Activated CD8-positive, alpha-beta memory T cell treated with anti-CD3 and anti-CD28 coated beads, Interleukin-2, amount 10 ng/mL, durations not matched to agents 7 days and 5 days (primary cell): Measurements from ENCODE around the gene CGRRF1. TPM values are rescaled to one million over a fixed set of nuclear protein-coding genes. Genes with fewer than 3 reads are reported as not detected.

Experiments used
- ATAC-seq: fragments of 150-1000 bp; cut with Tn5 transposase; one replicate; pipeline ENCODE4 v1.10.0; 2021; ENCODE audit warnings: moderate library complexity
- CTCF ChIA-PET: fragments of 350-600 bp; sonication (Branson Sonifier 250); formaldehyde crosslinking; loops from one replicate; lab custom pipeline; 2021; ENCODE audit warnings: antibody characterized with exemption; lab: Charles Lee
- DNase-seq: peaks from one replicate; pipeline ENCODE4 v3.0.0-alpha.2; 2020
- H3K27ac Mint-ChIP-seq: one replicate; pipeline ENCODE4 v1.8.0; 2021; ENCODE audit warnings: mild to moderate bottlenecking, mixed read lengths
- H3K27me3 Mint-ChIP-seq: one replicate; pipeline ENCODE4 v1.8.0; 2021; ENCODE audit warnings: mixed read lengths
- H3K36me3 Mint-ChIP-seq: one replicate; pipeline ENCODE4 v1.8.0; 2021; ENCODE audit warnings: mild to moderate bottlenecking, mixed read lengths
- H3K4me1 Mint-ChIP-seq: one replicate; pipeline ENCODE4 v1.8.0; 2021; ENCODE audit warnings: mixed read lengths
- H3K4me3 Mint-ChIP-seq: one replicate; pipeline ENCODE4 v1.8.0; 2021; ENCODE audit warnings: mild to moderate bottlenecking, moderate library complexity, mixed read lengths
- H3K9me3 Mint-ChIP-seq: one replicate; pipeline ENCODE4 v1.8.0; 2022; ENCODE audit warnings: low read depth, mixed read lengths
- total RNA-seq, 2 experiments: library from RNA; stranded (reverse); gene quantifications; one replicate each; pipeline ENCODE4 v1.2.3, GENCODE V29; 2021

CGRRF1 gene
- total RNA-seq, 2 experiments from 2014 or later = 10.0 to 10.7 TPM

- H3K27ac Mint-ChIP-seq = no peak overlapping the region
- H3K27me3 Mint-ChIP-seq = no peaks in the 10 kb centered on the region
- H3K4me1 Mint-ChIP-seq = no peaks in the 10 kb centered on the region
- H3K36me3 Mint-ChIP-seq = peaks cover 4% of the 10 kb centered on the region
- DNase-seq (no peak), ATAC-seq (no peak)
- CTCF ChIA-PET = interaction anchor here (1.1 kb wide), 1 partner anchor 10 kb away, joined by 3 read pairs; no protein-coding TSS in a partner anchor
- H3K9me3 Mint-ChIP-seq = no peaks in the 10 kb centered on the region
- no peak overlapping the region for H3K4me3 Mint-ChIP-seq
Measured at GRCh38 chr14:54535126-54535525, 25.4 kb downstream of the CGRRF1 start.

GRCh38 chr14:54535646-54536045 lies 25.9 kb downstream of the CGRRF1 start:
- Mint-ChIP-seq H3K27me3 (no peaks in the 10 kb centered on the region), H3K4me3 (no peak overlapping the region), H3K36me3 (peaks cover 4% of the 10 kb centered on the region), H3K27ac (no peak overlapping the region), H3K4me1 (no peaks in the 10 kb centered on the region), H3K9me3 (no peaks in the 10 kb centered on the region)
- DNase-seq = no peak
- ATAC-seq = no peak
- CTCF ChIA-PET = no interaction called here

- no peak for ATAC-seq
- Mint-ChIP-seq H3K27ac (no peak overlapping the region), H3K27me3 (no peaks in the 10 kb centered on the region), H3K36me3 (peaks cover 4% of the 10 kb centered on the region), H3K9me3 (no peaks in the 10 kb centered on the region), H3K4me3 (no peak overlapping the region), H3K4me1 (no peaks in the 10 kb centered on the region)
- CTCF ChIA-PET = no interaction called here
- DNase-seq = no peak
Measured at GRCh38 chr14:54537651-54538050, 27.9 kb downstream of the CGRRF1 start.

- H3K4me3 Mint-ChIP-seq = no peak overlapping the region
- H3K9me3 Mint-ChIP-seq = no peaks in the 10 kb centered on the region
- DNase-seq (no peak), ATAC-seq (no peak)
- H3K4me1 Mint-ChIP-seq = no peaks in the 10 kb centered on the region
- CTCF ChIA-PET = interaction anchor here (0.9 kb wide), 1 partner anchor 275 kb away, joined by 3 read pairs; no protein-coding TSS in a partner anchor
- H3K27ac Mint-ChIP-seq = no peak overlapping the region
- no peaks in the 10 kb centered on the region for H3K27me3 Mint-ChIP-seq
- H3K36me3 Mint-ChIP-seq = peaks cover 4% of the 10 kb centered on the region
Measured at GRCh38 chr14:54538055-54538454, 28.3 kb downstream of the CGRRF1 start.

- CTCF ChIA-PET = interaction anchor here (2.2 kb wide), 1 partner anchor 226 kb away, joined by 9 read pairs; no protein-coding TSS in a partner anchor
- no peak overlapping the region for H3K4me3 Mint-ChIP-seq
- ATAC-seq = no peak
- no peaks in the 10 kb centered on the region for H3K4me1 Mint-ChIP-seq
- no peaks in the 10 kb centered on the region for H3K36me3 Mint-ChIP-seq
- DNase-seq = no peak
- peaks cover 14% of the 10 kb centered on the region for H3K27me3 Mint-ChIP-seq
- no peak overlapping the region for H3K27ac Mint-ChIP-seq
- no peaks in the 10 kb centered on the region for H3K9me3 Mint-ChIP-seq
Measured at GRCh38 chr14:54547583-54547982, 37.9 kb downstream of the CGRRF1 start.

- peaks cover 14% of the 10 kb centered on the region for H3K27me3 Mint-ChIP-seq
- no peak overlapping the region for H3K27ac Mint-ChIP-seq
- H3K4me3 Mint-ChIP-seq = no peak overlapping the region
- DNase-seq (no peak), ATAC-seq (no peak)
- H3K36me3 Mint-ChIP-seq = no peaks in the 10 kb centered on the region
- CTCF ChIA-PET = interaction anchor here (0.7 to 2.2 kb wide), 3 partner anchors 175 to 388 kb away, joined by 3 to 9 read pairs (median 3); no protein-coding TSS in a partner anchor
- H3K4me1 Mint-ChIP-seq = no peaks in the 10 kb centered on the region
- no peaks in the 10 kb centered on the region for H3K9me3 Mint-ChIP-seq
Measured at GRCh38 chr14:54548491-54548890, 38.8 kb downstream of the CGRRF1 start.

GRCh38 chr14:54549862-54550261 lies 40.2 kb downstream of the CGRRF1 start:
- Mint-ChIP-seq H3K27ac (no peak overlapping the region), H3K27me3 (peaks cover 17% of the 10 kb centered on the region), H3K4me1 (no peaks in the 10 kb centered on the region), H3K4me3 (no peak overlapping the region), H3K9me3 (no peaks in the 10 kb centered on the region), H3K36me3 (no peaks in the 10 kb centered on the region)
- DNase-seq (no peak), ATAC-seq (no peak)
- CTCF ChIA-PET = interaction anchor here (1.3 kb wide), 1 partner anchor 15 kb away, joined by 3 read pairs; no protein-coding TSS in a partner anchor

- DNase-seq = no peak
- H3K36me3 Mint-ChIP-seq = no peaks in the 10 kb centered on the region
- CTCF ChIA-PET = interaction anchor here (1.3 kb wide), 1 partner anchor 15 kb away, joined by 3 read pairs; no protein-coding TSS in a partner anchor
- no peaks in the 10 kb centered on the region for H3K4me1 Mint-ChIP-seq
- H3K27ac Mint-ChIP-seq = no peak overlapping the region
- H3K9me3 Mint-ChIP-seq = no peaks in the 10 kb centered on the region
- H3K27me3 Mint-ChIP-seq = peaks cover 16% of the 10 kb centered on the region
- no peak for ATAC-seq
- H3K4me3 Mint-ChIP-seq = no peak overlapping the region
Measured at GRCh38 chr14:54550514-54550913, 40.8 kb downstream of the CGRRF1 start.

- peaks cover 18% of the 10 kb centered on the region for H3K27me3 Mint-ChIP-seq
- no peaks in the 10 kb centered on the region for H3K4me1 Mint-ChIP-seq
- ATAC-seq (no peak), DNase-seq (no peak)
- H3K9me3 Mint-ChIP-seq = no peaks in the 10 kb centered on the region
- H3K27ac Mint-ChIP-seq = no peak overlapping the region
- no peaks in the 10 kb centered on the region for H3K36me3 Mint-ChIP-seq
- CTCF ChIA-PET = interaction anchor here (1.0 to 1.3 kb wide), 2 partner anchors 10 to 27 kb away, joined by 3 to 4 read pairs; no protein-coding TSS in a partner anchor
- H3K4me3 Mint-ChIP-seq = no peak overlapping the region
Measured at GRCh38 chr14:54554401-54554800, 44.7 kb downstream of the CGRRF1 start.

GRCh38 chr14:54555651-54556050 lies 45.9 kb downstream of the CGRRF1 start:
- Mint-ChIP-seq H3K9me3 (no peaks in the 10 kb centered on the region), H3K4me3 (no peak overlapping the region), H3K27me3 (peaks cover 24% of the 10 kb centered on the region), H3K27ac (no peak overlapping the region), H3K36me3 (no peaks in the 10 kb centered on the region), H3K4me1 (no peaks in the 10 kb centered on the region)
- ATAC-seq (no peak), DNase-seq (no peak)
- CTCF ChIA-PET = no interaction called here

GRCh38 chr14:54556535-54556934 lies 46.8 kb downstream of the CGRRF1 start:
- H3K4me3 Mint-ChIP-seq = no peak overlapping the region
- DNase-seq (no peak), ATAC-seq (no peak)
- H3K36me3 Mint-ChIP-seq = no peaks in the 10 kb centered on the region
- H3K9me3 Mint-ChIP-seq = no peaks in the 10 kb centered on the region
- H3K27me3 Mint-ChIP-seq = peaks cover 26% of the 10 kb centered on the region
- H3K4me1 Mint-ChIP-seq = no peaks in the 10 kb centered on the region
- no peak overlapping the region for H3K27ac Mint-ChIP-seq
- CTCF ChIA-PET = interaction anchor here (1.5 kb wide), 1 partner anchor 214 kb away, joined by 3 read pairs; no protein-coding TSS in a partner anchor

GRCh38 chr14:54562334-54562733 lies 52.6 kb downstream of the CGRRF1 start:
- peaks cover 12% of the 10 kb centered on the region for H3K4me1 Mint-ChIP-seq
- no peak overlapping the region for H3K27ac Mint-ChIP-seq
- no peaks in the 10 kb centered on the region for H3K9me3 Mint-ChIP-seq
- CTCF ChIA-PET = interaction anchor here (8.5 kb wide), 1 partner anchor 213 kb away, joined by 246 read pairs; no protein-coding TSS in a partner anchor
- no peaks in the 10 kb centered on the region for H3K36me3 Mint-ChIP-seq
- DNase-seq (no peak), ATAC-seq (no peak)
- no peak overlapping the region for H3K4me3 Mint-ChIP-seq
- peaks cover 30% of the 10 kb centered on the region for H3K27me3 Mint-ChIP-seq

- Mint-ChIP-seq H3K36me3 (no peaks in the 10 kb centered on the region), H3K4me1 (peaks cover 19% of the 10 kb centered on the region), H3K9me3 (no peaks in the 10 kb centered on the region), H3K4me3 (peak overlapping the region; percentile 64), H3K27ac (no peak overlapping the region), H3K27me3 (peaks cover 37% of the 10 kb centered on the region)
- CTCF ChIA-PET = interaction anchor here (0.7 to 8.5 kb wide), 33 partner anchors 10 to 242 kb away, joined by 3 to 246 read pairs (median 5); partner anchors contain the start of gene CGRRF1
- no peak for ATAC-seq
- DNase-seq = no peak
Measured at GRCh38 chr14:54564071-54564867, 54.6 kb downstream of the CGRRF1 start.
